Kidney tubule cell (primary cell): ENCODE results near the gene NUAK1.

Experiments
- DNase-seq: peaks from one replicate; pipeline ENCODE4 v3.0.0-alpha.2; 2018; ENCODE audit warnings: low spot score

NUAK1 gene

GRCh38 chr12:106138633-106139421 lies at the start of gene NUAK1:
NUAK1 (minus strand) TSS chr12:106138954; CDS start chr12:106138653, 301 bp downstream.
- peak; percentile 82 for DNase-seq

DNA sequence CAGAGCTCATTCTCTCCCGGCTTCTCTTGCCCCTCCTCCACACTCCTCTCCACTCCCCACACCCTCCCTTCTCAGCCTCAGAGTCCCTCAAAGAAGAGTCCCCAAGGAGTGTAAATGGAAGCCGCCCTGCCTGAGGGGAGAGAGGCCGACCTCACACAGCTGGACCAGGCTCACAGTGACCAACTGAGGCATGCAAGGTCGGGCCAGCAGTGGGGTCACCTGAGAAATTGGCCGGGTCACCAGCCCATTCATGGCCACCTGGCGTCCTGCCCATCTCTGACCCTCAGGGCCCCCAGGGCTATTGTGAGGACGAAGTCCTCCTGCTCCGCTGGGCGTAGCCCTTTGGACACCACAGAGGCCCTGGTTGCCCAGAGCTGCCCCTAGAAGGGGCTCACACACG lies 49.5 kb upstream of the NUAK1 start:
- no peak for DNase-seq

DNA sequence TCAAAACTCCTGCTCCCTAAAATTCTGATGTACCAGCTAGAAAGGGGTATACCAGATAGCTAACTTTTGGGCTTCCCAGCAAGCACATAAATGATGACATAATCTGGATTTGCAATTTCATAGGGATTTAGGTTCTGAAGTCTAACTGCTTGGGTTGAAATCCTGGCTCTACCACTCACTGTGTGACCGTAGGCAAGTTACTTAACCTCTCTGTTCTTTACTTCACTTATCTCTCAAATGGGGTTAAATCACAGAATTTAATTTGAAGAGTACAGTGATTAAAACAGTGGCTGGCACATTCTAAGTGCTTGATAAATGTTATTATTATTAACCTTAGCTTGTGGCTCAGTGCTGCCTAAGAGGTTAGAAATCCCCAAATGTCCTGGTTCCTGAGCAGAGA lies 49.1 kb upstream of the NUAK1 start:
- DNase-seq: no peak

DNA sequence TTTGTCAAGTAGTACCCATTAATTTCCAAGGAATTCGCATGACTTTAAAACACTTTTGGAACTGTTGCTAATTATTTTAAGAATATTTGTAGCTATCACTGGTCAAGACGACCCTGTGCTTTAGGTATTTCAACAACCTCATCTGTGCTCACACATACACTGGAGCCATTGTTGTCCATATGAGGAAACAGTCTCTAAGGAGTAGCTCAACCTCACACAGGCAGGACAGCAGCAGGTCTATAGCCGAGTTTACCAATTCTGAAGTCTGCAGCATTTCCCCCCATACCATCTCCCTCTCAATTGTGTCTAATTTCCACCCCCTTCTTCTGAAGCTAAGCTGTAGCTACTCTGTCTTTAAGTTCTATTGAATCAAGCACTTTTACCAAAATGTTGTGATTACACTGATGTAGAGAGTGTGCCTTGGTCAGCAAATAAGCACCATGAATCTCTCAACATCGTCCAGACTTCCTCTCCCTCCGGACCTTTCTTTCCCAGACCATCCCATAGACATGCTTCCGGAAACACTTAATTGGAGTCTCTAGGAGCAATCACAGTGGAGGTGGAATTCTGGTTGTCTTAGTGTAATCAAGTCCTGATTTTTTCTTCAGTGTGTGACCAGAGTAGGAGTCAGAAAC lies 48.5 kb upstream of the NUAK1 start:
- DNase-seq: no peak

GRCh38 chr12:106183735-106184134 lies 45.0 kb upstream of the NUAK1 start:
- DNase-seq: no peak

GRCh38 chr12:106181401-106182114 lies 42.8 kb upstream of the NUAK1 start:
- DNase-seq: no peak

DNA sequence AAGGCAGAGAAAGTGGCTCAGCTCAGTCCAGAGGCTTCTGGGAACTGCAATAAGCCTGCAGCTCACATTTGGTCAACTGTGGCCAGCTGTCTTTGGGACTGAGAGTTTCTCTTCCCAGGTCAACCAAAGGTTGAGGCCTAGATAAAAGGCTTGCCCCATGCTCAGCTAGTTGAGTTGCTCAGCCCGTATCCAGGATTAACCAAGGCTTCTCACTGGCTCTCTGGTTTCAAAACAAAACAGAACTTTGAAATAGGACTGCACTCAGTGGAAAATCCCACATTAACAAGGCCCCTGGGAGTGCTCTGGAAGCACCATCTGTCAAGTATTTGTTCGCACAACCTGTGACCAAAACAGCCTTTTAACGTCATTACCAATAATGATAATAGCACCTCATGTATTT lies 40.3 kb upstream of the NUAK1 start:
- no peak for DNase-seq

- DNase-seq: no peak
These were observed 39.8 kb upstream of the NUAK1 start for GRCh38 chr12:106178562-106178961.

- DNase-seq: no peak
These were observed 37.8 kb upstream of the NUAK1 start for GRCh38 chr12:106176560-106176959.

GRCh38 chr12:106174876-106175275 lies 36.1 kb upstream of the NUAK1 start:
- DNase-seq: no peak

GRCh38 chr12:106173442-106173841 lies 34.7 kb upstream of the NUAK1 start:
- no peak for DNase-seq

GRCh38 chr12:106171117-106171750 lies 32.5 kb upstream of the NUAK1 start:
- DNase-seq: no peak

- peak; percentile 61 for DNase-seq
These were observed 31.5 kb upstream of the NUAK1 start for GRCh38 chr12:106170285-106170684.

GRCh38 chr12:106163712-106164111 lies 25.0 kb upstream of the NUAK1 start:
- DNase-seq: no peak

DNA sequence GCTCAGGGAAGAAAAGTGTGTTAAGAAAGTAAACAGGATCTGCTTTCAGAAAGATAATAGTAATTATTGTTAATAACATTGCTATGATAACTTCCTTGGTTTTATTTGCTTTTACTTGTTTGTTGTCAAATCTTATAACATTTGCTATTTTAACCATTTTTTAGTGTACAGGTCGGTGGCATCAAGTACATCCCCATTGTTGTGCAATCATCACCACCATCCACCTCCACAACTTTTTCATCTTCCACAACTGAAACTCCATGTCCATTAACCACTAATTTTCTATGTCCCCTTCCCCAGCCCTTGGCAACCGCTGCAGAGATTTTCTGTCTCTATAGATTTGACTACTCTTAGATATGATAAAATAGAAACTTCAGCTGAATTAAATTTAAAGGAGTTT lies 22.7 kb upstream of the NUAK1 start:
- no peak for DNase-seq

DNA sequence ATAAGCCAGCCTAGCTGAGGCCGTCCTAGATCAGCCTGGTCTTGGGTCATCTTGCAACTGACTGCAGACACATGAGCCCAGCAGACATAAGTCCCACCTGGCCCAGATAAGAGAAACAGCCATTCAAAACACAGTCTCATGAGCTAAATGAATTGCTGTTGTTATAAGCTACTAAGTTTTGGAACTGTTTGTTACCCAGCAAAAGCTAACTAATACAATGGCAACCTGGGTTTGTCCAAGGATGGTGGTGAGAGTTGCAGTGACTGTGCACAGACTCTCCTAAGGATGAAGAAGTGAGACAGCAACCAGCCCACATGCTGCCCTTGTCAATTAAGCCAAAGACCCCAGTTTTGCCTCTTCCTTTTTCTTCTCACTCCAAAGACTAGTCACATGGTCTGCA lies 22.2 kb upstream of the NUAK1 start:
- no peak for DNase-seq

- DNase-seq: no peak
These were observed 19.0 kb upstream of the NUAK1 start for GRCh38 chr12:106157802-106158201.

- DNase-seq: no peak
These were observed 16.1 kb upstream of the NUAK1 start for GRCh38 chr12:106154751-106155273.

- no peak for DNase-seq
These were observed 13.6 kb upstream of the NUAK1 start for GRCh38 chr12:106152334-106152733.

DNA sequence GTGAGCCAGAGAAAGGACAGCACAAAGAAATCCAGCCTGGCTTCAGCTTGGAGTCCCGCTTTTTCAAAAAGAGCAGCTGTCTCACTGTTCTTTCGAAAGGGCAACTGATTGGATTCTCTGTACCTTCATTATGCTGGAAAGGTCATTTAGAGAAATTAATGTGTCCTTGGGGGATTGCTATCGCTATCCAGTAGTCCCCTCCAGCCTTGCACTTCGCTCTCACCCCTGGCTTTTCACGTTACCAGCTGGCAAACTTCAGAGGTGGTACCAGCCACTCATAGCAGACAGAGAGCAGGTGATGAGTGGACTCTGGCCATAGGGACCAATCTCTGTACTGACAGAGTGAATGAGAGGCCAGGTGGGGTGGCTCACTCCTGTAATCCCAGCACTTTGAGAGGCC lies 11.8 kb upstream of the NUAK1 start:
- no peak for DNase-seq

GRCh38 chr12:106149096-106149784 lies 10.5 kb upstream of the NUAK1 start:
- peak; percentile 50 for DNase-seq

- peak; percentile 37 for DNase-seq
These were observed 9.2 kb upstream of the NUAK1 start for GRCh38 chr12:106147956-106148355.
